Activated CD8-positive, alpha-beta memory T cell treated with anti-CD3 and anti-CD28 coated beads, Interleukin-2, amount 50 U/mL, for 24 hours (primary cell): Measurements from ENCODE around the gene CUL1.

Experiments used
- DNase-seq: peaks from one replicate; pipeline ENCODE4 v3.0.0-alpha.2; 2020; ENCODE audit errors: extremely low read depth

Gene CUL1

GRCh38 chr7:148761499-148762278 is 63.0 kb downstream of the CUL1 start:
- no peak for DNase-seq

GRCh38 chr7:148763622-148764021 is 64.9 kb downstream of the CUL1 start:
- DNase-seq = no peak

GRCh38 chr7:148770004-148770403 is 71.3 kb downstream of the CUL1 start:
- DNase-seq = no peak

GRCh38 chr7:148772297-148773089 is 73.8 kb downstream of the CUL1 start:
- DNase-seq = no peak

- DNase-seq = no peak
Measured at GRCh38 chr7:148773334-148773733, 74.6 kb downstream of the CUL1 start.

GRCh38 chr7:148774471-148774870 is 75.8 kb downstream of the CUL1 start:
- no peak for DNase-seq

GRCh38 chr7:148782757-148783456 is 84.2 kb downstream of the CUL1 start:
- DNase-seq = no peak

- no peak for DNase-seq
Measured at GRCh38 chr7:148783801-148784527, 85.3 kb downstream of the CUL1 start.

GRCh38 chr7:148787571-148788295 is 89.0 kb downstream of the CUL1 start:
- DNase-seq = no peak

- no peak for DNase-seq
Measured at GRCh38 chr7:148789220-148789619, 90.5 kb downstream of the CUL1 start.

GRCh38 chr7:148790131-148790726 is 91.5 kb downstream of the CUL1 start:
- DNase-seq = no peak

- DNase-seq = no peak
Measured at GRCh38 chr7:148790850-148791249, 92.1 kb downstream of the CUL1 start.

- DNase-seq = no peak
Measured at GRCh38 chr7:148791546-148791945, 92.8 kb downstream of the CUL1 start.

- DNase-seq = no peak
Measured at GRCh38 chr7:148793590-148793989, 94.9 kb downstream of the CUL1 start.

GRCh38 chr7:148794476-148794875 is 95.8 kb downstream of the CUL1 start:
- DNase-seq = no peak

GRCh38 chr7:148796841-148797240 is 98.1 kb downstream of the CUL1 start:
- DNase-seq = no peak

GRCh38 chr7:148799893-148800555 is 101.3 kb downstream of the CUL1 start:
- no peak for DNase-seq

- no peak for DNase-seq
Measured at GRCh38 chr7:148800677-148801076, 102.0 kb downstream of the CUL1 start.

GRCh38 chr7:148802101-148802493 is 103.4 kb downstream of the CUL1 start:
- DNase-seq = no peak

- no peak for DNase-seq
Measured at GRCh38 chr7:148803094-148803493, 104.4 kb downstream of the CUL1 start.
